ENCODE data around the gene FOXE3. TPM values are rescaled to one million over a fixed set of nuclear protein-coding genes. Genes with fewer than 3 reads are reported as not detected.

The FOXE3 gene
- total and polyA plus RNA-seq, 10 of the 15 experiments (the other 5 are each of a cell fraction or from before 2014, with no cell fraction given), result 0.13 TPM; not detected in 9

GRCh38 chr1:47390843-47391242, 25.2 kb upstream of the FOXE3 start:
- no peak overlapping the region for H3K9ac ChIP-seq (ENCODE audit: control insufficient read depth, insufficient read depth, low read length)
- POLR2A ChIA-PET, result no interaction called here
- no peak for ATAC-seq
- H3K4me3 ChIP-seq, result no peak overlapping the region
- no peaks in the 10 kb centered on the region for H3K27me3 ChIP-seq (replicated peaks in 1 of 2; ENCODE audit: control insufficient read depth in 2 of 2, insufficient read depth in 2 of 2, low read length in 1 of 2)
- SMC1A ChIA-PET (ENCODE audit: uncharacterized antibody, unreplicated experiment), result interaction anchor here (0.6 to 1.8 kb wide), 7 partner anchors 9 to 335 kb away, joined by 3 to 7 read pairs (median 3); no protein-coding TSS in a partner anchor
- H3K79me2 ChIP-seq (ENCODE audit: control insufficient read depth, insufficient read depth, low read length), result no peaks in the 10 kb centered on the region
- RAD21 ChIA-PET (ENCODE audit: unreplicated experiment), result interaction anchor here (1.0 to 1.1 kb wide), 2 partner anchors 33 to 335 kb away, joined by 3 to 4 read pairs; no protein-coding TSS in a partner anchor
- intact Hi-C loops (cut with micrococcal nuclease; ENCODE audit: unreplicated experiment), result no loop called here
- TF ChIP-seq POLR2AphosphoS2 (IDR thresholded peaks at IDR 0.05; ENCODE audit: low read depth, low read length), result no peak
- H3K4me1 ChIP-seq (ENCODE audit: control insufficient read depth, insufficient read depth, low read length), result no peaks in the 10 kb centered on the region
- no peaks in the 10 kb centered on the region for H4K20me1 ChIP-seq (ENCODE audit: control insufficient read depth, insufficient read depth)
- 70% methylated on average over 2 of the region's 2 CpGs for WGBS (ENCODE audit: insufficient coverage, insufficient replicate concordance, low lambda C conversion rate, missing lambda C conversion rate)
- H3K9me3 ChIP-seq (replicated peaks; ENCODE audit: control insufficient read depth, insufficient read depth, low read length), result no peaks in the 10 kb centered on the region
- no peak overlapping the region for H3K4me2 ChIP-seq (ENCODE audit: control insufficient read depth, insufficient read depth)
- no peak overlapping the region for H3K27ac ChIP-seq (ENCODE audit: control insufficient read depth, insufficient read depth)
- H3K36me3 ChIP-seq (ENCODE audit: control insufficient read depth in 2 of 2, insufficient read depth in 2 of 2, low read length in 1 of 2), result no peaks in the 10 kb centered on the region
- in situ Hi-C loops (cut with MboI), result no loop called here
- no TSS peak for BruUV-seq (replicated peaks)
- FAIRE-seq, result no peak
- no peak overlapping the region for H2AFZ ChIP-seq (ENCODE audit: control insufficient read depth, low read depth, low read length)
- CTCF ChIA-PET, result interaction anchor here (0.6 to 4.3 kb wide), 9 partner anchors 9 to 336 kb away, joined by 3 to 33 read pairs (median 3); no protein-coding TSS in a partner anchor
- DNase-seq (ENCODE audit: low read depth, low spot score), result no peak

- Histone ChIP-seq H3K79me2 (ENCODE audit: control insufficient read depth, insufficient read depth, low read length) (no peaks in the 10 kb centered on the region), H3K4me2 (ENCODE audit: control insufficient read depth, insufficient read depth) (no peak overlapping the region), H3K36me3 (ENCODE audit: control insufficient read depth in 2 of 2, insufficient read depth in 2 of 2, low read length in 1 of 2) (no peaks in the 10 kb centered on the region), H3K4me3 (no peak overlapping the region), H3K9ac (ENCODE audit: control insufficient read depth, insufficient read depth, low read length) (no peak overlapping the region), H3K27ac (ENCODE audit: control insufficient read depth, insufficient read depth) (no peak overlapping the region), H3K27me3 (replicated peaks in 1 of 2; ENCODE audit: control insufficient read depth in 2 of 2, insufficient read depth in 2 of 2, low read length in 1 of 2) (no peaks in the 10 kb centered on the region), H3K4me1 (ENCODE audit: control insufficient read depth, insufficient read depth, low read length) (no peaks in the 10 kb centered on the region), H4K20me1 (ENCODE audit: control insufficient read depth, insufficient read depth) (no peaks in the 10 kb centered on the region), H2AFZ (ENCODE audit: control insufficient read depth, low read depth, low read length) (no peak overlapping the region), H3K9me3 (replicated peaks; ENCODE audit: control insufficient read depth, insufficient read depth, low read length) (no peaks in the 10 kb centered on the region)
- no TSS peak for BruUV-seq (replicated peaks)
- 37% methylated on average over 5 of the region's 5 CpGs for WGBS (ENCODE audit: insufficient coverage, insufficient replicate concordance, low lambda C conversion rate, missing lambda C conversion rate)
- ChIA-PET SMC1A (ENCODE audit: uncharacterized antibody, unreplicated experiment) (interaction anchor here (0.7 kb wide), 1 partner anchor 1086 kb away, joined by 3 read pairs; no protein-coding TSS in a partner anchor), CTCF (interaction anchor here (1.0 to 2.3 kb wide), 3 partner anchors 30 to 960 kb away, joined by 3 to 7 read pairs (median 4); no protein-coding TSS in a partner anchor), POLR2A (no interaction called here), RAD21 (ENCODE audit: unreplicated experiment) (no interaction called here)
- no peak for ATAC-seq
- TF ChIP-seq SMAD5 (IDR thresholded peaks at IDR 0.05; ENCODE audit: low read depth), result no peak
- TF ChIP-seq GABPA (IDR thresholded peaks at IDR 0.05; ENCODE audit: low read depth), result no peak
- TF ChIP-seq NR2C1 (IDR thresholded peaks at IDR 0.05), result no peak
- TF ChIP-seq ZZZ3 (IDR thresholded peaks at IDR 0.05; ENCODE audit: control insufficient read depth, insufficient read length, low read depth), result no peak
- no peak for DNase-seq (ENCODE audit: low read depth, low spot score)
- in situ Hi-C loops (cut with MboI), result no loop called here
- intact Hi-C loops (cut with micrococcal nuclease; ENCODE audit: unreplicated experiment), result no loop called here
- no peak for FAIRE-seq
Observed at GRCh38 chr1:47393141-47393540, 22.9 kb upstream of the FOXE3 start.
